ENCODE measurements around the gene RCAN3. TPM values are rescaled to one million over a fixed set of nuclear protein-coding genes. Genes with fewer than 3 reads are reported as not detected.

The RCAN3 gene
- total and polyA plus RNA-seq, 2 of the 13 experiments (the other 11 are each of a cell fraction or from before 2014, with no cell fraction given), result 12.2 to 13.3 TPM

DNA sequence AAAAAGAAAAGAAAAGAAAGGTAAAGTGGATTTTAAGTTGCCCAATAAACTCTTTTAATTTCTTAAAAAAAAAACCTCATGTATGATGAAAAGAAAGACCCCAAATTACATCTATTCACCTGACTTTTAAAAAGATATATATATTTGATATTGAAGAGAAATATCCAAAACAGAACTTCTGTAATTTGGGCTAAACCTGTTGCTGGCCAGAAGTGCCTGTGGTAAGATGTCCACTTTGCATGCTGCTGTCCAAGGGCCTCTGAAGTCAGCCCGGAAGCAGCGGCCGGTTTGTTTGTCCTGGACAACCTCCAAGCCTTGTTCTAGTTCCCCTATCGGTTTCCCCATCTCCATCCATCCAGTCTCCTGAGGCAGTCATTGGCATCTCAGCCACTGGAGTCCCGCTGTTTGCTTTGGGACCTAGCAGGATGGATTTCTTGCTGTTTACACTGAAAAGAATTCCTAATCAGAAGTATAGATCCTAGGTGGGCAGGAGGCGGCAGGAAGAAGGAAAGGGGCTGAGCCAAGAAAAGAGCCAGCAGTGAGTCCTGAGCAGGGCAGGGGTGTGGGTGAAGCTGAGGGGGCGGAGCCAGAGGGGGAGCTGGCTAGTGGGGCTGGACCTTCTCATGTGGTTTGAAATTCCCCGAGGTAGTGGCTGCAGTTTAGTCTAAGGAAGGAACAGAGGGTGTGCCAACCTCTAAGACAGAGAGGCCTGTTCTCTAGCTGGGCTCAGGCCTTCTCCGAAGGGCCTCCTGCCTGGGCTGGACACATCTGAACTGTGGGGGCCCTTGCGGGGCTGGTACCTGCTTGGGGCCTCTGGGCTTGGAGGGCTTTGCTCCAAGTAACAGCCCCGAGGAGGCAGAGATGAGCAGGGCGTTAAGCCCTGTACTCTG, 56.5 kb downstream of the RCAN3 start (continued):
- no peak for TF ChIP-seq ZNF264 (CRISPR knock-in tag; IDR thresholded peaks at IDR 0.05)
- TF ChIP-seq RXRB (CRISPR knock-in tag; IDR thresholded peaks at IDR 0.05; ENCODE audit: borderline replicate concordance), result peak; percentile 80
- TF ChIP-seq CC2D1A (CRISPR knock-in tag; IDR thresholded peaks at IDR 0.05), result no peak
- TF ChIP-seq ZNF878 (CRISPR knock-in tag; IDR thresholded peaks at IDR 0.05), result peak; percentile 26; the same call in 1 of the 2 replicates
- TF ChIP-seq RARA (CRISPR knock-in tag; IDR thresholded peaks at IDR 0.05), result peak; percentile 73
- no peak for TF ChIP-seq MIER3 (CRISPR knock-in tag; IDR thresholded peaks at IDR 0.05; ENCODE audit: borderline replicate concordance)
- 0 out of 2 replicates have a peak, but pooled peaks have one; percentile 58 for TF ChIP-seq SMAD3 (CRISPR knock-in tag; IDR thresholded peaks at IDR 0.05)
- no peak for TF ChIP-seq NFYC (CRISPR knock-in tag; IDR thresholded peaks at IDR 0.05)
- TF ChIP-seq LCORL (IDR thresholded peaks at IDR 0.05), result no peak
- TF ChIP-seq LCORL (CRISPR knock-in tag; IDR thresholded peaks at IDR 0.05), result peak; percentile 73; the same call in 1 of the 2 replicates
- TF ChIP-seq PHF21A (CRISPR knock-in tag; IDR thresholded peaks at IDR 0.05), result peak; percentile 63
- TF ChIP-seq KDM1A (CRISPR knock-in tag; IDR thresholded peaks at IDR 0.05), result peak; percentile 100
- TF ChIP-seq TEAD3 (CRISPR knock-in tag; optimal IDR thresholded peaks at IDR 0.05; ENCODE audit: borderline replicate concordance), result peak; percentile 73
- TF ChIP-seq, protein P1, sequence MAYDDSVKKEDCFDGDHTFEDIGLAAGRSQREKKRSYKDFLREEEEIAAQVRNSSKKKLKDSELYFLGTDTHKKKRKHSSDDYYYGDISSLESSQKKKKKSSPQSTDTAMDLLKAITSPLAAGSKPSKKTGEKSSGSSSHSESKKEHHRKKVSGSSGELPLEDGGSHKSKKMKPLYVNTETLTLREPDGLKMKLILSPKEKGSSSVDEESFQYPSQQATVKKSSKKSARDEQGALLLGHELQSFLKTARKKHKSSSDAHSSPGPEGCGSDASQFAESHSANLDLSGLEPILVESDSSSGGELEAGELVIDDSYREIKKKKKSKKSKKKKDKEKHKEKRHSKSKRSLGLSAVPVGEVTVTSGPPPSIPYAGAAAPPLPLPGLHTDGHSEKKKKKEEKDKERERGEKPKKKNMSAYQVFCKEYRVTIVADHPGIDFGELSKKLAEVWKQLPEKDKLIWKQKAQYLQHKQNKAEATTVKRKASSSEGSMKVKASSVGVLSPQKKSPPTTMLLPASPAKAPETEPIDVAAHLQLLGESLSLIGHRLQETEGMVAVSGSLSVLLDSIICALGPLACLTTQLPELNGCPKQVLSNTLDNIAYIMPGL (CRISPR knock-in tag; IDR thresholded peaks at IDR 0.05; ENCODE audit: borderline replicate concordance in 1 of 2, low read depth in 1 of 2), result 0 out of 4 replicates have a peak, but pooled peaks of 1 of the 2 experiments have one; percentile 28
- TF ChIP-seq, protein P2, sequence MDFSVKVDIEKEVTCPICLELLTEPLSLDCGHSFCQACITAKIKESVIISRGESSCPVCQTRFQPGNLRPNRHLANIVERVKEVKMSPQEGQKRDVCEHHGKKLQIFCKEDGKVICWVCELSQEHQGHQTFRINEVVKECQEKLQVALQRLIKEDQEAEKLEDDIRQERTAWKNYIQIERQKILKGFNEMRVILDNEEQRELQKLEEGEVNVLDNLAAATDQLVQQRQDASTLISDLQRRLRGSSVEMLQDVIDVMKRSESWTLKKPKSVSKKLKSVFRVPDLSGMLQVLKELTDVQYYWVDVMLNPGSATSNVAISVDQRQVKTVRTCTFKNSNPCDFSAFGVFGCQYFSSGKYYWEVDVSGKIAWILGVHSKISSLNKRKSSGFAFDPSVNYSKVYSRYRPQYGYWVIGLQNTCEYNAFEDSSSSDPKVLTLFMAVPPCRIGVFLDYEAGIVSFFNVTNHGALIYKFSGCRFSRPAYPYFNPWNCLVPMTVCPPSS (IDR thresholded peaks at IDR 0.05), result no peak
- TF ChIP-seq, protein P3, sequence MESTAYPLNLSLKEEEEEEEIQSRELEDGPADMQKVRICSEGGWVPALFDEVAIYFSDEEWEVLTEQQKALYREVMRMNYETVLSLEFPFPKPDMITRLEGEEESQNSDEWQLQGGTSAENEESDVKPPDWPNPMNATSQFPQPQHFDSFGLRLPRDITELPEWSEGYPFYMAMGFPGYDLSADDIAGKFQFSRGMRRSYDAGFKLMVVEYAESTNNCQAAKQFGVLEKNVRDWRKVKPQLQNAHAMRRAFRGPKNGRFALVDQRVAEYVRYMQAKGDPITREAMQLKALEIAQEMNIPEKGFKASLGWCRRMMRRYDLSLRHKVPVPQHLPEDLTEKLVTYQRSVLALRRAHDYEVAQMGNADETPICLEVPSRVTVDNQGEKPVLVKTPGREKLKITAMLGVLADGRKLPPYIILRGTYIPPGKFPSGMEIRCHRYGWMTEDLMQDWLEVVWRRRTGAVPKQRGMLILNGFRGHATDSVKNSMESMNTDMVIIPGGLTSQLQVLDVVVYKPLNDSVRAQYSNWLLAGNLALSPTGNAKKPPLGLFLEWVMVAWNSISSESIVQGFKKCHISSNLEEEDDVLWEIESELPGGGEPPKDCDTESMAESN (CRISPR knock-in tag; conservative IDR thresholded peaks at IDR 0.05), result no peak
- no peak for TF ChIP-seq RNF2 (conservative IDR thresholded peaks at IDR 0.05; ENCODE audit: low read depth)
- TF ChIP-seq ZNF460 (CRISPR knock-in tag; IDR thresholded peaks at IDR 0.05; ENCODE audit: borderline replicate concordance), result no peak
- no peak for TF ChIP-seq YY1 (IDR thresholded peaks at IDR 0.05; ENCODE audit: insufficient read depth, insufficient replicate concordance, low read depth, low read length)
- TF ChIP-seq, protein P4, sequence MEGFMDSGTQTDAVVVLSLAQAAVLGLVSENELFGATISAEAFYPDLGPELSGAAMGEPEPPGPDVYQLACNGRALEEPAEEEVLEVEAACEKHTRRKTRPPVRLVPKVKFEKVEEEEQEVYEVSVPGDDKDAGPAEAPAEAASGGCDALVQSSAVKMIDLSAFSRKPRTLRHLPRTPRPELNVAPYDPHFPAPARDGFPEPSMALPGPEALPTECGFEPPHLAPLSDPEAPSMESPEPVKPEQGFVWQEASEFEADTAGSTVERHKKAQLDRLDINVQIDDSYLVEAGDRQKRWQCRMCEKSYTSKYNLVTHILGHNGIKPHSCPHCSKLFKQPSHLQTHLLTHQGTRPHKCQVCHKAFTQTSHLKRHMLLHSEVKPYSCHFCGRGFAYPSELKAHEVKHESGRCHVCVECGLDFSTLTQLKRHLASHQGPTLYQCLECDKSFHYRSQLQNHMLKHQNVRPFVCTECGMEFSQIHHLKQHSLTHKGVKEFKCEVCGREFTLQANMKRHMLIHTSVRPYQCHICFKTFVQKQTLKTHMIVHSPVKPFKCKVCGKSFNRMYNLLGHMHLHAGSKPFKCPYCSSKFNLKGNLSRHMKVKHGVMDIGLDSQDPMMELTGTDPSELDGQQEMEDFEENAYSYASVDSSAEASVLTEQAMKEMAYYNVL (CRISPR knock-in tag; IDR thresholded peaks at IDR 0.05; ENCODE audit: borderline replicate concordance), result peak; percentile 75; the same call in 1 of the 2 replicates
- TF ChIP-seq SIN3B (IDR thresholded peaks at IDR 0.05; ENCODE audit: low read length), result no peak
- TF ChIP-seq KAT2B (IDR thresholded peaks at IDR 0.05; ENCODE audit: borderline replicate concordance, low read depth, low read length), result no peak
- peak; percentile 64; the same call in 1 of the 2 replicates for TF ChIP-seq FOXJ3 (CRISPR knock-in tag; IDR thresholded peaks at IDR 0.05; ENCODE audit: borderline replicate concordance)

Data from HepG2 (cell line).